Measurements from ENCODE around the gene DSE.
A peak's percentile ranks its signal among the peaks of the same experiment; 100 is the strongest.
"Not testable (repeated sequence)": the region's sequence is repeated elsewhere in the genome, so short reads cannot be mapped to it uniquely, and the experiment has no call there.

Gene DSE

DNA sequence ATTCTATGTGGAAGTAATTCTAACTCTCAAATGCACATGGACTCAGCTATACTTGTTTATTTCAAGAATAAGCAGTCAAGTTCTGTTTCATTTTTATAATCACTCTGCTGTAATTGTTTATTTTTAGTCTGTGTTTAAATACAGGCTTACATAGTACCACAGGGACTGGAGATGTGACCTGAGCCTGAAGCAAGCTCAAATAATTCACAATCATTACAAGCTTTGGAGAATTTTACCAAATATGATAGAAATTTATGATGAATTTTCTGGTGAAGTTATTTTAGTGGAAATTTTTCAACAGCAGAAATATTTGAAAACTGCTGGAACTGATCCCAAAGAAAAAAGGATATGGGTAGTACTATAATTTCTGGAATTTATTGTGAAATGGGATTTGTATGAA is 41.6 kb upstream of the DSE start:
- no peak overlapping the region for H3K4me3 ChIP-seq (ENCODE audit: low read length)
- TF ChIP-seq, protein P1, sequence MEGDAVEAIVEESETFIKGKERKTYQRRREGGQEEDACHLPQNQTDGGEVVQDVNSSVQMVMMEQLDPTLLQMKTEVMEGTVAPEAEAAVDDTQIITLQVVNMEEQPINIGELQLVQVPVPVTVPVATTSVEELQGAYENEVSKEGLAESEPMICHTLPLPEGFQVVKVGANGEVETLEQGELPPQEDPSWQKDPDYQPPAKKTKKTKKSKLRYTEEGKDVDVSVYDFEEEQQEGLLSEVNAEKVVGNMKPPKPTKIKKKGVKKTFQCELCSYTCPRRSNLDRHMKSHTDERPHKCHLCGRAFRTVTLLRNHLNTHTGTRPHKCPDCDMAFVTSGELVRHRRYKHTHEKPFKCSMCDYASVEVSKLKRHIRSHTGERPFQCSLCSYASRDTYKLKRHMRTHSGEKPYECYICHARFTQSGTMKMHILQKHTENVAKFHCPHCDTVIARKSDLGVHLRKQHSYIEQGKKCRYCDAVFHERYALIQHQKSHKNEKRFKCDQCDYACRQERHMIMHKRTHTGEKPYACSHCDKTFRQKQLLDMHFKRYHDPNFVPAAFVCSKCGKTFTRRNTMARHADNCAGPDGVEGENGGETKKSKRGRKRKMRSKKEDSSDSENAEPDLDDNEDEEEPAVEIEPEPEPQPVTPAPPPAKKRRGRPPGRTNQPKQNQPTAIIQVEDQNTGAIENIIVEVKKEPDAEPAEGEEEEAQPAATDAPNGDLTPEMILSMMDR (IDR thresholded peaks at IDR 0.05; ENCODE audit: insufficient read depth, low read depth, low read length, missing control alignments), result no peak
- DNase-seq (ENCODE audit: low read depth), result no peak

DNA sequence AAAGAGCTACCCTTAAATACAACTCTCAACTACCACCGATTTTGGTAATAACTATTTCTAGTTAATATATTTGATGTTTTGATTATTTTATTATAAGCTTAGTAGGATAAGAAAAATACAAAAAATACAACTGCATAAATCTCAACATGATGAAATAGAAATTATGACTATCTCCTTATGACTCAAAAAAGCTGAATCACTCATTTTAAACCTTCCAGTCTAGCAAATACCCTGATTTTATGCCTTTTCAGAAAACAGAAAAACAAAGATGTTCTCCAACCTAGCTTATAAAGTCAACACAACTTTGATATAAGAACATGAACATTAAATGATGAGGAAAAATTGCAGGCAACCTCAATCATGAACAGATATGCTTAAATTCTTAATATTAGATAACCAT is 40.2 kb upstream of the DSE start:
- TF ChIP-seq, protein P1 (IDR thresholded peaks at IDR 0.05; ENCODE audit: insufficient read depth, low read depth, low read length, missing control alignments), result no peak
- DNase-seq (ENCODE audit: low read depth), result peak; percentile 34
- H3K4me3 ChIP-seq (ENCODE audit: low read length), result no peak overlapping the region

DNA sequence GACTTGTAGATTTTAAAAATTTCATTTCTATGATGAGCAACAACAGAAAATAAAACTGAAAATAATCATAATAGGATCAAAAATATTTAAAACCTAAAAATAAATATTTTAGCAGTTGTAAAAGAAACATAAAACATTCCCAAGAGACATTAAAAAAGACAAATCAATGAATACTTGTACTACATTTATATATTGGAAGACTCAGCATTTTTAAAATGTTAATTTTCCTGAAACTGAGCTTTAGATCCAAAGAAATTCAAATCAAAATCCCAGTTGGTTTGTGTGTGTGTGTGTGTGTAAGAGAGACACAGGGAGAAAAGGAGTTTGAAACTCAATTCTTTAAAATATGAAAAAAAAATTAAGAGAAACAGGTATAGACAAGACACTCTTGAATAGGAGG is 38.7 kb upstream of the DSE start:
- no peak for DNase-seq (ENCODE audit: low read depth)
- TF ChIP-seq, protein P1 (IDR thresholded peaks at IDR 0.05; ENCODE audit: insufficient read depth, low read depth, low read length, missing control alignments), result no peak

DNA sequence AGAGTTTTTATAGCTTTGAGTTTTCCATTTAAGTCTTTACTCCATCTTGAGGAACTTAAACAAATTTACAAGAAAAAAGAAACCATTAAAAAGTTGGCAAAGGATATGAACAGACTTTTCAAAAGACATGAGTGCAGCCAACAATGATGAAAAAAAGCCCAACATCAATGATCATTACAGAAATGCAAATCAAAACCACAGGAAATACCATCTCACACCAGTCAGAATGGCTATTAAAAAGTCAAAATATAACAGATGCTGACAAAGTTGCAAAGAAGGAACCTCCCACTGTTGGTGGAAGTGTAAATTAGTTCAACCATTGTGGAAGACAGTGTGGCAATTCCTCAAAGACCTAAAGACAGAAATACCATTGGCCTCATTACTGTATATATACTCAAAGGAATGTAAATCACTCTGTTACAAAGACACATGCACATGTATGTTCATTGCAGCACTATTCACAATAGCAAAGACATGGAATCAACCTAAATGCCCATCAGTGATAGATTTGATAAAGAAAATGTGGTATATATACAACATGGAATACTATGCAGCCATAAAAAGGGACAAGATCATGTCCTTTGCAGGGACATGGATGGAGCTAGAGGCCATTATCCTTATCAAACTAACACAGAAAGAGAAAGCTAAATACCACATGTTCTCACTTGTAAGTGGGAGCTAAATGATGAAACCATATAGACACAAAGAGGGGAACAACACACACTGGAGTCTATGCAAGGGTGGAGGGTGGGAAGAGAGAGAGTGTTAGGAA is 35.9 kb upstream of the DSE start:
- not testable (repeated sequence) for H3K4me3 ChIP-seq (ENCODE audit: low read length); DNase-seq (ENCODE audit: low read depth)

More for the DNA sequence above, 38.7 kb upstream of the DSE start:
- no peak overlapping the region for H3K4me3 ChIP-seq (ENCODE audit: low read length)

DNA sequence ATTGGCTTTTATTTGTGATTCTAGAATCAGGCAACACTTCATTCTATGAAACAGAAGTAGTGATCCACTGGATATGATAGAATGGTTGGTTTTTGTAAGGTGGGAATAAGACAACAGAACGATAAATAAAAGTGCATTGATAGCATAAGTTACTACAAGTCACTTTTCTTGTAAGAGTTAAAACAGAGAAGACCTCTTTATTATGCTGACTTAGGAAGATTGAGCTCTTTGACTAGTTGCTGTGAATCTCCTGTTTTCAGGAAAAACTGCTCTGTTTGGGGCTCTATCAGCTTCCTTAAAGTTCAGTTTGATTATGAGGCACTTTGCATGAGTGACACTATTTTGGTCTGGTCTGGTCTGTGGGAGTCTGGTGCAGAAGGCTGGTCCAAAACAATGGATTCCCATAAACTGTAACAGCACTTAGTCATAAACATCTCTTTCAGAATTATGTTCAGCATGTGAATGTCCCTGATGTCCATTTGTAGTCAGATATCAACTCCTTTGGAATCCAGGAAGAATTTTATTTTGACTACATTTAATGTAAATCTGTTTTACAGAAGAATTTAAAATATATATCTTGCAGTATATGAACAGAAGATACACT is 35.0 kb upstream of the DSE start:
- no peak overlapping the region for H3K4me3 ChIP-seq (ENCODE audit: low read length)
- DNase-seq (ENCODE audit: low read depth), result no peak
- TF ChIP-seq, protein P1 (IDR thresholded peaks at IDR 0.05; ENCODE audit: insufficient read depth, low read depth, low read length, missing control alignments), result no peak

DNA sequence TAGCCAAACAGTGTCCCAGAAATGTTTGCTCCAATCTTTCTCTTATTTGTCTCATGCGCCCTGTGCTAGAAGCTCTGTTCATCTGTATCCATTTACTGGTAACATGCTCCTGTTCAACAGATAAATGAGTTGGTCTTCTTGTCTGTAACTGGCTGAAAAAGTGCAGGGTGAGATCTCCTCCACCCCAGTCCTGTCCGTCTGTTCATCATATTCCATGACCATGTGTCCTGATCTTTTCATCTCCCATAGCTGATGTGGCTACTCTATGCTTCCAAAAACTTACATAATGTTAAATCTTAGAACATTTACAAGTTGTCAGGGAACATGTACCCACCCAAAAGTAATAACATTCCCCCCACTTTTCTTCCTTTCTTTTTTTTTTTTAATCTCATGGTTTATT is 31.8 kb upstream of the DSE start:
- DNase-seq (ENCODE audit: low read depth), result no peak
- no peak overlapping the region for H3K4me3 ChIP-seq (ENCODE audit: low read length)
- TF ChIP-seq, protein P1 (IDR thresholded peaks at IDR 0.05; ENCODE audit: insufficient read depth, low read depth, low read length, missing control alignments), result no peak

DNA sequence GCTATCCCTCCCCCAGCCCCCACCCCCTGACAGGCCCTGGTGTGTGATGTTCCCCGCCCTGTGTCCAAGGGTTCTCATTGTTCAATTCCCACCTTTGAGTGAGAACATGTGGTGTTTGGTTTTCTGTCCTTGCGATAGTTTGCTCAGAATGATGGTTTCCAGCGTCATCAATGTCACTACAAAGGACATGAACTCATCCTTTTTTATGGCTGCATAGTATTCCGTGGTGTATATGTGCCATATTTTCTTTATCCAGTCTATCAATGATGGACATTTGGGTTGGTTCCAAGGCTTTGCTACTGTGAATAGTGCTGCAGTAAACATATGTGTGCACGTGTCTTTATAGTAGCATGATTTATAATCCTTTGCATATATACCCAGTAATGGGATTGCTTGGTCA is 30.1 kb upstream of the DSE start:
- DNase-seq (ENCODE audit: low read depth); H3K4me3 ChIP-seq (ENCODE audit: low read length): not testable (repeated sequence)

DNA sequence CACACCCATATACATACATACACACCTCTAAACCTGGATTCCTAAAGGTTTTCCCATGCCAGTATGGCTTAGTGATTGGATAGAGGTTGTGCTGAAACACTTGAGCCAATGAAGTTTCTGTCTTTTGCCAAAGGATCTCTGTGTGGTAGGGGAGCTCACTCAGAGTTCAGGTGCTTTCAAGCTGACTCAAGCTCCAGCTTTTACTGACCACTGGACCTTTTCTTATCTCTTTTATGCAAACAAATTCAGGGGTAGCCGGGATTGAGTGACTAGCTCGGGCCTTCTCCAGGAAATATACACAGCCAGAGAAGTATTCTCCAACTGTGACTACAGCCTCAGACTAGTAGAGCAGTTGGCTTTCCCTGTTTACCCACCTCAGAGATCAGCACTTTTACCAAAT is 21.5 kb upstream of the DSE start:
- TF ChIP-seq, protein P1 (IDR thresholded peaks at IDR 0.05; ENCODE audit: insufficient read depth, low read depth, low read length, missing control alignments), result no peak
- H3K4me3 ChIP-seq (ENCODE audit: low read length), result no peak overlapping the region
- DNase-seq (ENCODE audit: low read depth), result no peak
